H1 (cell line): ENCODE data around the gene CD28. TPM values are rescaled to one million over a fixed set of nuclear protein-coding genes. Genes with fewer than 3 reads are reported as not detected.

Source experiments
- POLR2AphosphoS5 ChIP-seq: IDR thresholded peaks from 2 replicates; pipeline ENCODE4 v1.6.1; 2011; ENCODE audit warnings: low read depth, low read length
- polyA plus RNA-seq, 7 experiments: library from polyadenylated mRNA; depleted of rRNA in 3 of 7; stranded (reverse) in 5 of 7; unstranded in 2 of 7; fragments of >200 nt in 5 of 7; fragments of 200-250 nt in 2 of 7; gene quantifications; 1 replicate in 5 of 7; 2 replicates in 1 of 7; 4 replicates in 1 of 7; pipeline versions ENCODE4 v1.2.1 to v1.2.3, GENCODE V29; 2011 to 2013; ENCODE audit warnings: missing spikeins in 2 of 7, mixed read lengths in 2 of 7
- total RNA-seq: library from RNA; stranded (reverse); fragmentation: NEBNext Ultra II Directional; extraction: Animal tissue kit (Norgen Biotek cat#: 25700); gene quantifications from 2 replicates; pipeline ENCODE4 v1.2.1, GENCODE V29; 2021

Gene CD28
- total and polyA plus RNA-seq, 2 of the 8 experiments (the other 6 are each of a cell fraction or from before 2014, with no cell fraction given), result not detected

DNA sequence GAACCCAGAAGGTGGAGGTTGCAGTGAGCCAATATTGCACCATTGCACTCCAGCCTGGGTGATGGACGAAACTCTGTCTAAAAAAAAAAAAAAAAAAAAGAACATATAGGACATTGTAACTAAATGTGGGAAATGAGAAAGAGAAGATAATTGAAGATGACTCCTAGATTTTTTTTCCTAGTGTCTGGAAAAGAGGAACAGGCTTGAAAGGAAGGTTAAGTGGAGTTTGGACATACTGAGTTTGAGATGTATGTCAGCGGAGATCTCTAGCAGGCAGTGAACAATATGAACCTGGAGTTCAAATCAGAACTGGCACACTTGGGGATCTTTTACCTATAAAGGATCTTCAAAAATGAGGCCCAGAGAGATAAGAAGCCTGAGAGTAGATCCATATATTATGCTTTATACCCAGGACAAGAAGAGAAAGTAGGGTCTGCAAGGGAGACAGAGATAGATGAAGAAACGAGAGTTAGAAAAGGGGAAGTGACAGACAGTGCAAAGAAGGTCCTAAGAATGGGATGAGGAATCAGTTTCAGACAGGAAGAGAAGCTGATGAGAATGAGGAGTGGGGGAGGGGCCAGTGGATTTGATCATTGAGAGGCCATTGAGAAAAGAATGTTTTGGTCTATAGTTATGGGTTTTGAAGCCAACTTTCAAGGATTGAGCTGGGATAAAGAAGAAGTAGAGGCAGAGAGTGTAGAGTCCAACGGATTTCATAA lies 46.9 kb upstream of the CD28 start (continued):
- TF ChIP-seq POLR2AphosphoS5, result no peak
